Kasumi-1 (cell line): Measurements from ENCODE around the gene ARIH2.
"Not testable (repeated sequence)": the region's sequence is repeated elsewhere in the genome, so short reads cannot be mapped to it uniquely, and the experiment has no call there.

Experiments
- DNase-seq, 2 experiments: peaks; one replicate each; lab custom pipeline; 2025; lab: John Stamatoyannopoulos, UW

Gene ARIH2

DNA sequence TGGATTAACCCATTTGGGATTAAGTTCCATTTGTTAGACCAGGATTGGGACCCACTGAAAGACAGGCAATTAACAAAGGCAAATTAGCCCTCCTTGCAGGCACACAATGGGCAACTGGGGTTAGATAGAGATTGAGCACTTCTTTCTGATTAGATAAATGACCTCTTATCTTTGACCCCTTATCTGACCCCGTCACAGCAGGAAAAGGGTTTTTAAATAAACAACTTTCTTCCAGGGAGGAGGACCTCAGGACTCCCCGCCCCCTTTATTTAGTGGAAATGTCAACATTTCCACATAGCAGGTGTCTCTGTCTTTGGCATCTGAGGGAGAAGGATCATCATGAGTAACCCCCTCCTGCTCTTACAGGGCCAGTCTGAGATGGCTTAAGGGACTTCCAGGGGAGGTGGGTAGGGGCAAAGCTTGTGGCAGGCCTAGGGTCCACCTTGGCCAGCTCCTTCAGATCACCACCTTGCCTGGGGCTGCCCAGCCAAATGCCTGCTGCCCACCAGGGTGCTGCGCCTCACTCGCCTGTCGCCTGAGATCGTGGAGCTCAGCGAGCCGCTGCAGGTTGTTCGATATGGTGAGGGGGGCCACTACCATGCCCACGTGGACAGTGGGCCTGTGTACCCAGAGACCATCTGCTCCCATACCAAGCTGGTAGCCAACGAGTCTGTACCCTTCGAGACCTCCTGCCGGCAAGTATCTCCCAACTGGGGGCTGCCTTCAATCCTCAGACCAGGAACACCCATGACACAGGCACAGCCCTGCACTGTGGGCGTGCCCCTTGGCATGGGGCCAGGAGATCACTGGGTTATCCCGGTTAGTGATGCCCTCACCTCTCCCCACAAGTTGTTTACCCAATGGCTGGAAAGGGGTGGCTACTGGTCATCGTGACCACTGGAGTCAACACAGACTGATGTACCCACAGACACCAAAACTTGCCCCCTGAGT is 86.0 kb downstream of the ARIH2 start:
- DNase-seq, result no peak

- no peak for DNase-seq
Measured at GRCh38 chr3:49005303-49005680, 86.7 kb downstream of the ARIH2 start.

DNA sequence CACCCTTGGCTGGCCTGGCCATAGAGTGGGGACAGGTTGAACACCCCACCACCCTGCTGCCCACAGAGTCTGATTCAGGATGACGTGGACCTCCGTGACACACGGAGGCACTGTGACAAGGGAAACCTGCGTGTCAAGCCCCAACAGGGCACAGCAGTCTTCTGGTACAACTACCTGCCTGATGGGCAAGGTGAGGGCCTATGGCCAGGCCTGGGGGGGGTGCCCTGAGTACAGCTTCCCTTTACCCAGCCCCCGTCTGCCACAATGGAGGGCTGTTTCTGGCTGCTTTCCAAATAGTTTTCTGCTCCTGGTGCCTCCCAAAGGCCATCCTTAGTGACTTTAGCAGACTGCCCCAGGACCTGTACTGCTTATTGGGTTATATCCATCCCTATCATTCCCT is 87.4 kb downstream of the ARIH2 start:
- DNase-seq, result no peak

DNA sequence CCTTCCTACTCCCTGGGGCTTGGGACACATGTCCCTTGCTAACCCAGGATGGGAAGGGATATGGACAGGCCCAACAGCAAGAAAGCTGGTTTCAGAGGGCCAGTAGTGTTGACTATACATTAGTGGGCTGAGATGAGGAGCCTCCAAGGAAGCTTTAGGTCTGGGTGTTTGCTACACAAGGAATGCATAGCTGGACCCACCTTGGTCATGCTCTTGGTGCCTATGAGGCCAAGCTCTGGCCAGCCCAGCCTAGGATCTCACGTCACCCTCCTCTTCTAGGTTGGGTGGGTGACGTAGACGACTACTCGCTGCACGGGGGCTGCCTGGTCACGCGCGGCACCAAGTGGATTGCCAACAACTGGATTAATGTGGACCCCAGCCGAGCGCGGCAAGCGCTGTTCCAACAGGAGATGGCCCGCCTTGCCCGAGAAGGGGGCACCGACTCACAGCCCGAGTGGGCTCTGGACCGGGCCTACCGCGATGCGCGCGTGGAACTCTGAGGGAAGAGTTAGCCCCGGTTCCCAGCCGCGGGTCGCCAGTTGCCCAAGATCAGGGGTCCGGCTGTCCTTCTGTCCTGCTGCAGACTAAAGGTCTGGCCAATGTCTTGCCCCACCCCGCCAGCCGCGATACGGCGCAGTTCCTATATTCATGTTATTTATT is 87.9 kb downstream of the ARIH2 start:
- no peak for DNase-seq

GRCh38 chr3:49007068-49007770 is 88.6 kb downstream of the ARIH2 start, which contains the start of gene WDR6:
TSS of gene WDR6 (plus strand) at chr3:49007391. CDS start at chr3:49007432, 41 bp downstream.
- DNase-seq, result peak; percentile 96 to 97

- DNase-seq, result peak; percentile 72 to 78
Measured at GRCh38 chr3:49007771-49008528, 89.3 kb downstream of the ARIH2 start.

GRCh38 chr3:49008627-49009026 is 90.0 kb downstream of the ARIH2 start:
- not testable (repeated sequence) for DNase-seq

- no peak for DNase-seq
Measured at GRCh38 chr3:49009396-49009795, 90.8 kb downstream of the ARIH2 start.

DNA sequence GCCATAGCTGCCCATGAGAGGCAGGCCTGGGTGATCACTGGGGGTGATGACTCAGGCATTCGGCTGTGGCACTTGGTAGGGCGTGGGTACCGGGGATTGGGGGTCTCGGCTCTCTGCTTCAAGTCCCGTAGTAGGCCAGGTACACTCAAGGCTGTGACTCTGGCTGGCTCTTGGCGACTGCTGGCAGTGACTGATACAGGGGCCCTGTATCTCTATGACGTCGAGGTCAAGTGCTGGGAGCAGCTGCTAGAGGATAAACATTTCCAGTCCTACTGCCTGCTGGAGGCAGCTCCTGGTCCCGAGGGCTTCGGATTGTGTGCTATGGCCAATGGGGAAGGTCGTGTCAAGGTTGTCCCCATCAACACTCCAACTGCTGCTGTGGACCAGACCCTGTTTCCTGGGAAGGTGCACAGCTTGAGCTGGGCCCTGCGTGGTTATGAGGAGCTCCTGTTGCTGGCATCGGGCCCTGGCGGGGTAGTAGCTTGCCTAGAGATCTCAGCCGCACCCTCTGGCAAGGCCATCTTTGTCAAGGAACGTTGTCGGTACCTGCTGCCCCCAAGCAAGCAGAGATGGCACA is 93.9 kb downstream of the ARIH2 start:
- DNase-seq, result no peak

DNA sequence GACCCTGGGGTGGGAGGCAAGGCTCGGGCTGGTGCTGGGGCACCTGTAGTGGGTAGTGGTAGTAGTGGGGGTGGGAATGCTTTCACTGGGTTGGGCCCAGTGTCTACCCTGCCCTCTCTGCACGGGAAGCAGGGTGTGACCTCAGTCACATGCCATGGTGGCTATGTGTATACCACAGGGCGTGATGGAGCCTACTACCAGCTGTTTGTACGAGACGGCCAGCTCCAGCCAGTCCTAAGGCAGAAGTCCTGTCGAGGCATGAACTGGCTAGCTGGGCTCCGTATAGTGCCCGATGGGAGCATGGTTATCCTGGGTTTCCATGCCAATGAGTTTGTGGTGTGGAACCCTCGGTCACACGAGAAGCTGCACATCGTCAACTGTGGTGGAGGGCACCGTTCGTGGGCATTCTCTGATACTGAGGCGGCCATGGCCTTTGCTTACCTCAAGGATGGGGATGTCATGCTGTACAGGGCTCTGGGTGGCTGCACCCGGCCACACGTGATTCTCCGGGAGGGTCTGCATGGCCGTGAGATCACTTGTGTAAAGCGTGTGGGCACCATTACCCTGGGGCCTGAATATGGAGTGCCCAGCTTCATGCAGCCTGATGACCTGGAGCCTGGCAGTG is 94.6 kb downstream of the ARIH2 start:
- no peak for DNase-seq

GRCh38 chr3:49013738-49014660 is 95.4 kb downstream of the ARIH2 start:
- peak; percentile 38 to 45 for DNase-seq

- no peak for DNase-seq
Measured at GRCh38 chr3:49015072-49015471, 96.4 kb downstream of the ARIH2 start.

- DNase-seq, result no peak
Measured at GRCh38 chr3:49015765-49016164, 97.1 kb downstream of the ARIH2 start.

DNA sequence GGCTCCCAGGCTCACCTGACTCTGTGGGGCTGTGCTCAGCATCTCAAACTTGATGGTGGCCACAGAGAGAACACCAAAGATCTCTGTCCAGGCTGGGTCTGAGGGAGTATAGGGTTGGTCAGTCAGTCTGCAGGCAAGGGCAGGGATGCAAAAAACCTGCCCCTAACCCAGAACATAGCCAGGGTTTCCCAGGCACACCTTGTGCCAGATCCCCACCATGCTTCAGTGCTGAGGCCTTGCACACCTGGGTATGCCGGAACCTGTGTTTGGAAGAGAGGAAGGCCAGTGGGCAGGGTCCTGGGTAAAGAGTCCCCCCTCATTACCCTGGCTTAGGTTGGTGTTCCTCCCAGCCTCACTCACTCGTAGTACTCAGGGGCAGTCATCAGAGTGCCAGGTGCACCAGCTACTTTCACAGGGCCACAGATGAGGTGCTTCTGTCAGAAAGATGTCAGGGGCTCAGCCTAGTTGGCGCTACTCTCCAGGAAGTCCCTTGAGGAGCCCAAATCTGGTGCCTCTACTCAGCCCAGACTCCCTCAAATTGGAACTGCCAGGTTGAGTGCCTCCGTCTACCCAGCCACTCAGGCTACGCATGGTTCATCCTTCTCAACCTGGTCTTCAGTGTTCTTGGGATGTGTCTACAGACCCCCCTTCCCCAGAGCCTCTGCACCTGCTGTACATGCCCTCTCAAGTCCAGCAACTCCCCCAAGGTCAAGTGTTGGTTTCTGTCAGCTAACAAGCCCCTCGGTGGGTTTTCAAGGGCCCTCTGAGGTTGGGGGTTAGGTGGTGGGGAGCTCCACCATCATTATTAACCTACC is 98.0 kb downstream of the ARIH2 start:
- DNase-seq, result no peak

GRCh38 chr3:49017229-49017970 is 98.8 kb downstream of the ARIH2 start:
- peak; percentile 53 to 55 for DNase-seq

DNA sequence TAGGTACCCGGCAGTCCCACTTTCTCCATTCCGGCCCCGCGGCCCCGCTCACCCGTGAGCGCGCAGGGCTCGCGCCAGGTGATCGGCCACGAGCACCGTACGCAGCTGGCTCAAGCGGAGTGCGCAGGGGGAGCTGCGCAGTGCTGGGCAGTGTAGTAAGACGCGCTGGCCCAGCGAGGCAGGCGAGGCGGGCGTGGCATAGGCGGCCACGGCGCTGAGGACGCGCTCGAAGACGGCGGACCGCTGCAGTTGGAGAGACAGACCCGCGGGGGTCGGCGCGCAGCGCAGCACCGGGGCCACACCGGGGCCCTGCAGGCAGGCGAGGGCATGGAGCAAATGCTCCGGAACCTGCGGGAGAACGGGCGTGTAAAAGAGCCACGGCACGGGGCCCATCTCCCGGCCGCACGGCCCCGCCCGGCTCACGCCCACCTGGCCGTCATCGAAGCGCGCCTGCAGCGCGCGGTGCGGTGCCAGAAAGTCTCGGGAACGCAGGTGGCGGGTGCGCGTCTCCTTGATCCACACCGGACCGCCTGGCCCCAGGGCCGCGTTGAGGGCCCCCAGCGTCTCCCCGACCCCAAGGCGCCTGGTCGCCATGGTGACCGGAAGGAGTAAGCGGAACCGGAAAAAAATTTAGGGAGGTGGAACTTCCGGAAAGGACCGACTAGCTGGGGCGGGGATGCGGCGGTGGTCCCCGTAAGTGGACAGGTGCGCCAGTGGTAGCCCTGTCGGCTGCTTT is 99.5 kb downstream of the ARIH2 start, which contains the start of gene DALRD3:
DALRD3 (minus strand) TSS at position 610 of the 736 bp plus-strand sequence; CDS start at position 594, 16 bp downstream.
- DNase-seq, result peak; percentile 78 to 82

DNA sequence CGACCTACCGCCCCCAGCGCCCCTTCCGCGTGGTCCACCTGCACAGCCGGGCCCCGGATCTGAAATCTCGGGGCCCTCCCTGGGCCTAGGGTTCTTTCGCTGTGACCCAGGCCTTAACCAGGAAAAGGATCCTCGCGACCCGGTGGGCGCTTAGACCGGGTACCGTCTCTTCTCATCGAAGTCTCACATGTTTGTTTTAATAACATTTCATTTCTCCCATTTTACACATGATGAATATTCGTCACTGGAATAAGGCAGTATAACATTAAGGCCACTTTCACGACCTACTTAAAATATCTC is 100.0 kb downstream of the ARIH2 start:
- peak; percentile 68 to 77 for DNase-seq

- DNase-seq, result peak; percentile 41 to 61
Measured at GRCh38 chr3:49019941-49020329, 101.3 kb downstream of the ARIH2 start.
